Hindlimb muscle (tissue), 1 donor: ENCODE results near the gene NLRP14. TPM values are rescaled to one million over a fixed set of nuclear protein-coding genes. Genes with fewer than 3 reads are reported as not detected.

Experiments
- DNase-seq: peaks from one replicate; pipeline ENCODE4 v3.0.0-alpha.2; 2013
- polyA plus RNA-seq: library from polyadenylated mRNA; unstranded; fragments of 120-200 nt; gene quantifications from one replicate; pipeline ENCODE4 v1.2.1, GENCODE V29; 2013; ENCODE audit not compliant: insufficient read length

The NLRP14 gene
- polyA plus RNA-seq, 1 donor, result not detected

DNA sequence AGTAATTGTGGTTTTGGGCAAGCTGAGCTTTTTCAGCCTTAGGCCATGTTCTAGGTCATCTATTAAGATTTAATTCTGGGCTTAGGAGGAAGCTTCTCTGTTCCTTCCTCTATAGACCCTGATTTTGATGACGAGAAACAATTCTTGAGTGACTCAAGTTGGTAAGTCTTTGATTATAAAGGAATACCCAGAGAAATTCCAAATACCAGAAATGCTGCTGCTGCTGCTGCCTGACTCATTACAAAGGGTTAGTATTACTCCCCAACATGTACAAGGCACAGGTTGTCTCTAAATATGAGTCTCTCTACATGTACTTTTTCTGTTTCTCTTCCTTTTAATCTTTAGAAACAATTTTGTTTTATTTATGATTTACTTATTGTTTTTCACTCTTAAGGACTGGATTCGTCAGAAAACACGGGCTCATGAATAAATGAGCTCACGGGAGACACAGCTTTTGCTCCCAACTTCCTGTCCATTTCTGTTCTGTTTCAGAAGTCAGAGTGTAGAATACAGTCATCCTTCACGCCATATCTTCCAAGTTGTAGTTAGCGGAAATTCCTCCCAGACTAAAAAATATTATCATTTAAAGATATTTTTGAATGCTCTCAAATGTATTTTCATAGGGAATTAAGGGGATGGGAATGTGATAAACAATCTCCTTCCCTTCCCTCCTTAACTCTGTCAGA, 36.7 kb downstream of the NLRP14 start:
- DNase-seq, result no peak

DNA sequence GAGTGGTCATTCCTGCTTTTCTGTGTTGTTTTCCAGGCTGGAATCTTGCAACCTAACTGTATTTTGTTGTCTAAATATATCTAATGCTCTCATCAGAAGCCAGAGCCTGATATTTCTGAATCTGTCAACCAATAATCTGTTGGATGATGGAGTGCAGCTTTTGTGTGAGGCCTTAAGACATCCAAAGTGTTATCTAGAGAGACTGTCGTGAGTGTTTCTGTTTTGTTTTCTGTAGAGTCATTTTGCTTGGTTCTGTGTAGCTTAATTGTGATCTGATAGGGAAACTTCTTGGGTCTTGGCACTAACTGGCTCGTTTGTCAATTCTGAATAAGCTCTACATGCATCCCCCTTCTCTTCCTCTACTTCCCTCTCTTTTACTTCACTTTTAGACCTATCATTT, 37.4 kb downstream of the NLRP14 start:
- DNase-seq, result no peak

- DNase-seq, result no peak
Measured at GRCh38 chr11:7060868-7061267, 40.6 kb downstream of the NLRP14 start.

DNA sequence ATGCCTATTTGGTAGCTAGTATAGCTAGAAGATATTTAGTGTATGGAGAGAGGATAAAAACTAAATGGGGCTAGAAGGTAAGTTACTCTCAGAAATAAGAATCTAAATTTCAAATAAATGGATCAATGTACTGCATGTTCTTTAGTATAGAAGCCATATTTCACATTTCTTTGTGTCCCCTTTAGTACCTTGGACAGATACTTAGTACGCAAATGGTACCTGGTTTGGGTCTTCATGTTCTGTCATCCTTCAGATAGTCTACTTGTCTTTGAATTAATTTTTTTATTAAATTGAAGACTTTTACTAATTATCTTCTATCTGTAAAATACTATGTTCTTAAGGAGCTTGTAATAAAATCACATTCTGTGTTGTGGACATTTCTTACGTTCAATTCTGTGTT, 42.3 kb downstream of the NLRP14 start:
- no peak for DNase-seq

DNA sequence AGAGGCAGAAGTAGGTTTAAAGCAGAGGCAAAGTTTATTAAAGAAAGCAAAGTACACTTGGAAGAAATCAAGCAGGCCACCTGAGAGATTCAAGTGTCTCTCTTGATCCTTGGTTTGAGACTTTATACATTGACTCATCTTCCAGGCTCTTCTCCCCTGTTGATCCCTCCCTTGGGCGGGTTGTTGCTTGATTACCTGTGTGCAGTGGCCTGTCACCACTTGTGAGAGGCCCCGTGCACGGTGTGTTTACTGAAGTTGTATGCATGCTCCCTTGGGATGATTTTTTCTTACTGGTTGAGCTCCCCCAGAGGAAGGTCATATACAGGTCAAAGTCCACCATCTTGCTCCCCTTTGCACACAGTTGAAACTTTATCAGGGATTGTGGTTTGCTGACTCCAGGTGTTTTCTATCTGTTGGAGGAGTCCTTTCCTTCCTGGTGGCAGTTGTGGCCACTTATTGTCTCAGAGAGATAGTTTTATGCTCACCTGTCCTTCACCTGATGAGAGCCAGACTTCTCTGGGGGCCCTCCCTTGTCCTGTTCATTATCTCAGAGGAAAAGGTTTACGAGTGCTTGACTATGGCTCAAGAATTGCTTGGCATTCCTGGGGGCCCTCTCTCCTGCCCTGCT, 52.2 kb downstream of the NLRP14 start:
- DNase-seq, result no peak

- DNase-seq, result no peak
Measured at GRCh38 chr11:7077101-7077500, 56.8 kb downstream of the NLRP14 start.

- DNase-seq, result no peak
Measured at GRCh38 chr11:7079545-7080135, 59.4 kb downstream of the NLRP14 start.

DNA sequence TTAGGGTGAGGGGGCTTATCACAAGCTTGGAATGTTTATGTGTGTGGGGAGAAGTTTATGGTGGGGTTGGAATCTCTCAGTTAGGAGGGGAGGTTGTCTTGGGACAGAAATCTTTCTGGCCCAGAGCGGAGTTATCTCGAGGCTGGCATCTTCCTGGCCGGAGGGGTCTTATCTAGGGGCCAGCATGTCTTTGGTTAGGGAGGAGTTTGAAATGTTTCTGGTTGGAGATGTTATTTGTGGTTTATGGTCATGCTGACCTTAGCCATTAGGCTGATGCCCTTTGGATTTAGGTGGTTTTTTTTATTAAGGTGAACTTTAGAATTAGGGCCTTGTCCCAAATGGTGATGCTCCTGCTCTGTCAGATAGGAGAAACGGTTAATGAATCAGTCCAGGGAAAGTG, 60.6 kb downstream of the NLRP14 start:
- DNase-seq, result no peak

DNA sequence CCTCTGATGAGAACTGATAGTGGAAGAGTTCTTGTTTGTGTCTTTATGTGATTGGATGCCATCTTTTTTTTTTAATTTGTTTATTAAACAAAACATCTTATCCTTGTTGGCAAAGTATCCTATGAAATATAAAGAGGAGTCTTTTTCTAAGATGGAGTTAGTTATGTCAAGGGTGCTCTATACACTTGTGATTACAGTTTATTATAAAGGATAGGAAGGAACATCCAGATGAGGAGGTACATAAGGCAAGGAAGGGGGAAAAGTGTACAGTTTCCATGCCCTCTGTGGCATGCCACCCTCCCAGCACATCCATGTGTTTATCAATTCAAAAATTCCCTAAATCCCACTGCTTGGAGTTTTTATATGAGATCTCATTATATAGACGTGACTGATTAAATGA, 61.2 kb downstream of the NLRP14 start:
- DNase-seq, result no peak

DNA sequence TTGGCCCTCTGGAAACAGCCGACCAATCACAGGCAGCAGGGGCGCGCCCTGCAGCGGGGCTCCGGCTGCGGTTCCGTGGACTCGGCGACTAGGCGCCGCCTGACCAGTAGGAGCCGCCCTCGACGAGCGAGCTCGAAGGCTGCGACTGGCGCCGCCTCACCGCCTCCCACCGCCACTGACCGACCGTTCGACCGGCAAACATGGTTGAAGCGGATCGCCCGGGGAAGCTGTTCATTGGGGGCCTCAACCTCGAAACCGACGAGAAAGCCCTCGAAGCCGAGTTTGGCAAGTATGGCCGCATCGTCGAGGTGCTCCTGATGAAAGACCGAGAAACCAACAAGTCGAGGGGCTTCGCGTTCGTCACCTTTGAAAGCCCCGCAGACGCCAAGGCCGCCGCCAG, 68.6 kb downstream of the NLRP14 start, which contains the start of gene RBMXL2:
Gene RBMXL2 (plus strand): TSS at position 78 of the 400 bp plus-strand sequence. CDS start 123 bp downstream, at position 201.
- no peak for DNase-seq

- DNase-seq, result no peak
Measured at GRCh38 chr11:7089328-7090251, 69.3 kb downstream of the NLRP14 start.

- peak; percentile 29 for DNase-seq
Measured at GRCh38 chr11:7098235-7098832, 78.1 kb downstream of the NLRP14 start.

DNA sequence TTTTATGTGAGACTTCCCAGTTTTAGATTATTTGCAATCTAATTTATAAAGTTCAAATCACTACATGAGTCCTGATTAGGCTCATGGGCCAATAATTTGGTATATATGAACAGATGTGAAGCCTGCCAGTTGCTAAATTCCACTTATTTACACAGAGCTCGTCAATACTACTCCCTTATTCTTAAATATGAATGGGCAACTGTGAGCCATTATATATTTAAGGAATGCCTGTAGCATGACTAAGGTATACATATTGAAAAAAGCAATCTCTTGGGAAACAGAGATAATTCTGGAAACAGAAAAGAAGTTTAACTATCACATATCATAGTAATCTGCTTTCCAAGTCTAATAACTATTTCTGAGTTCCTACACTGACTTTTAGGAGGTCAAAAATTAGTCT, 95.5 kb downstream of the NLRP14 start:
- no peak for DNase-seq

DNA sequence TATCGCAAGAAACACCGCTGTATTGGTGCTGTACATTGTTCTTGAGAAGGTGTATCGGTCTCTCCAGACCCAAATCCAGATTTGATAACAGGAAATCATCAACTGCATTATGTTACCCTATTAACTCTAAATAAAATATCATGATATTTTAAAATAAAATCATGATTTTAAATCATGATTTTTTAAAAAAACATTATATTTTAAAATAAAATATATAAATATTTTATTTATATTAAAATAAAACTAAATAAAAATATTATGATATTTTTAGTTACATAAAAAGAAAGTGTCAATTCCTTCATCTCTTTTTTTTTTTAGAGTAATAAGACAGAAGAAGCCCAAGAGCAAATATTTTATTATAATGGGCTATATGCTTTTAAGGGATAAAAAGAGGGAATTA, 96.1 kb downstream of the NLRP14 start:
- no peak for DNase-seq

Other genes starting within 250 kb of the NLRP14 start
- not detected for gene OR2AG2, start 248.5 kb upstream of the NLRP14 start, polyA plus RNA-seq
- gene OR2AG1, start 237.5 kb upstream of the NLRP14 start, polyA plus RNA-seq, result not detected
- gene OR6A2, start 220.8 kb upstream of the NLRP14 start, polyA plus RNA-seq, result not detected
- not detected for gene OR10A5, start 174.8 kb upstream of the NLRP14 start, polyA plus RNA-seq
- not detected for gene OR10A2, start 157.4 kb upstream of the NLRP14 start, polyA plus RNA-seq
- gene OR10A4, start 143.9 kb upstream of the NLRP14 start, polyA plus RNA-seq, result not detected
- not detected for gene OR2D2, start 128.0 kb upstream of the NLRP14 start, polyA plus RNA-seq
- not detected for gene OR2D3, start 99.5 kb upstream of the NLRP14 start, polyA plus RNA-seq
- gene ZNF215, start 94.1 kb upstream of the NLRP14 start, polyA plus RNA-seq, result 0.53 TPM
- 1.5 TPM for gene ZNF214, start 133 bp upstream of the NLRP14 start, polyA plus RNA-seq
- not detected for gene RBMXL2, start 68.5 kb downstream of the NLRP14 start, polyA plus RNA-seq
- gene SYT9, start 231.4 kb downstream of the NLRP14 start, polyA plus RNA-seq, result 0.27 TPM